ENCODE measurements around the gene SLC25A15. TPM values are rescaled to one million over a fixed set of nuclear protein-coding genes. Genes with fewer than 3 reads are reported as not detected.

The SLC25A15 gene
- total RNA-seq, 1 experiment from 2014 or later: 24.5 TPM

DNA sequence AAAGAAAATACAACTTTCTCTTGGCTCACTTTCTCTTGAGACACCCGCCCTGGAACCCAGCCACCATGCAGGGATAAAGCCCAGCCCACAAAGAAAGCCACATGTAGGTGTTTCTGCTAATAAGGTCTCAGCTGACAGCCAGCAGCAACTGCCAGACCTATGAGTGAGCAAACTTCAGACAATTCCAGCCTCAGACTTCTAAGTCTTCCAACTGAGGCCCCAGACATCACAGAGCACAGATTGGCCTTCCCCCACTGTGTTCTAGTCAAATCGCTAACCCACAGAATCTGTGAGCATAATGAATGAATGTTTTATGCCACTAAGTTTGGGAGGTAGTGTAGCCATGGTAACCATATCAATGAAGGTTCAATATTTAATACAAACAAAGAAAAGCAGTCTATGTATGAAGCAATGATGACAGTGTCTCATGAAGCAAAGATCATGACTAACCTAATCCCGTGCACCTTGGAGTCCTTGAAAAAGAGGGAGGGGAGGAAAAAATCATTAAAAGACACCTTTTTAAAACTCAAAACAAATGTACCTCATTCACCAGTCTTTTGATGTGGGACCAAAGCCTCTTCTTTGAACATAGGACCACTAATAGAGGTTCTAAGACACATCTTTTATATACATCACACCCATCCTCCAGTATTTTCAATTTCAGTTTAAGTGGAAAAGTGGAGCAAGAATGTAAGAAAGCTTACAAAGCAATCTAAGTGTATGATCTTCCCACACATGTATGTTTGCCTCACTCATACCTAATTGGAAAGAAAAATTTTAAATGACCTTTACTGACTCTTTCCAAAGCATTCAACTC is 24.6 kb upstream of the SLC25A15 start:
- ATAC-seq (no peak), DNase-seq (ENCODE audit: low read depth, low spot score) (no peak)
- Histone ChIP-seq H4K20me1 (ENCODE audit: insufficient read depth) (no peaks in the 10 kb centered on the region), H2AFZ (ENCODE audit: low read depth, low read length, poor library complexity, severe bottlenecking) (no peak overlapping the region), H3K9ac (ENCODE audit: low read length) (no peak overlapping the region), H3K79me2 (ENCODE audit: insufficient read depth, low read length) (peaks cover 11% of the 10 kb centered on the region), H3K9me2 (ENCODE audit: insufficient read depth) (no peaks in the 10 kb centered on the region), H3K4me3 (replicated peaks in 1 of 2; ENCODE audit: low read depth in 1 of 2, low read length in 2 of 2) (no peak overlapping the region), H3K36me3 (ENCODE audit: control insufficient read depth in 1 of 2, insufficient read depth in 2 of 2, low read length in 2 of 2) (peaks cover 0 to 15% of the 10 kb centered on the region in 2 experiments; a peak in 2 of 4 replicates), H3K27ac (ENCODE audit: low read depth, low read length) (no peak overlapping the region), H3K4me2 (ENCODE audit: low read length) (no peak overlapping the region), H3K27me3 (ENCODE audit: insufficient read depth, low read length) (no peaks in the 10 kb centered on the region), H3K4me1 (ENCODE audit: control insufficient read depth in 1 of 2, insufficient read depth in 2 of 2, low read length in 2 of 2) (peaks cover 4% of the 10 kb centered on the region in 2 experiments; a peak in 2 of 4 replicates), H3K9me3 (ENCODE audit: control insufficient read depth in 1 of 2, insufficient read depth in 1 of 2, low read depth in 1 of 2, low read length in 2 of 2) (no peaks in the 10 kb centered on the region)
- CTCF ChIA-PET: interaction anchor here (1.4 kb wide), 1 partner anchor 12 kb away, joined by 4 read pairs; no protein-coding TSS in a partner anchor
- intact Hi-C loops (cut with micrococcal nuclease): no loop called here
- no TSS peak for BruUV-seq (replicated peaks)
- RAD21 ChIA-PET (ENCODE audit: low non-redundant PET in 1 of 2, low total read pairs in 2 of 2, uncharacterized antibody in 2 of 2, unreplicated experiment in 2 of 2): no interaction called here
- TF ChIP-seq EZH2 (IDR thresholded peaks at IDR 0.05) (no peak), EZH2phosphoT487 (IDR thresholded peaks at IDR 0.05; ENCODE audit: borderline replicate concordance) (no peak), ELF1 (IDR thresholded peaks at IDR 0.05; ENCODE audit: borderline replicate concordance, low read depth) (no peak), FOSL1 (IDR thresholded peaks at IDR 0.05; ENCODE audit: low read depth) (no peak), CEBPB (IDR thresholded peaks at IDR 0.05; ENCODE audit: low read depth) (no peak), POLR2A (IDR thresholded peaks at IDR 0.05; ENCODE audit: borderline replicate concordance, extremely low read depth, insufficient read depth, insufficient read length) (no peak), POLR2AphosphoS5 (IDR thresholded peaks at IDR 0.05; ENCODE audit: low read depth, low read length) (no peak), MAX (IDR thresholded peaks at IDR 0.05) (no peak), SRF (IDR thresholded peaks at IDR 0.05; ENCODE audit: low read depth) (no peak)
- TF ChIP-seq, protein P1, sequence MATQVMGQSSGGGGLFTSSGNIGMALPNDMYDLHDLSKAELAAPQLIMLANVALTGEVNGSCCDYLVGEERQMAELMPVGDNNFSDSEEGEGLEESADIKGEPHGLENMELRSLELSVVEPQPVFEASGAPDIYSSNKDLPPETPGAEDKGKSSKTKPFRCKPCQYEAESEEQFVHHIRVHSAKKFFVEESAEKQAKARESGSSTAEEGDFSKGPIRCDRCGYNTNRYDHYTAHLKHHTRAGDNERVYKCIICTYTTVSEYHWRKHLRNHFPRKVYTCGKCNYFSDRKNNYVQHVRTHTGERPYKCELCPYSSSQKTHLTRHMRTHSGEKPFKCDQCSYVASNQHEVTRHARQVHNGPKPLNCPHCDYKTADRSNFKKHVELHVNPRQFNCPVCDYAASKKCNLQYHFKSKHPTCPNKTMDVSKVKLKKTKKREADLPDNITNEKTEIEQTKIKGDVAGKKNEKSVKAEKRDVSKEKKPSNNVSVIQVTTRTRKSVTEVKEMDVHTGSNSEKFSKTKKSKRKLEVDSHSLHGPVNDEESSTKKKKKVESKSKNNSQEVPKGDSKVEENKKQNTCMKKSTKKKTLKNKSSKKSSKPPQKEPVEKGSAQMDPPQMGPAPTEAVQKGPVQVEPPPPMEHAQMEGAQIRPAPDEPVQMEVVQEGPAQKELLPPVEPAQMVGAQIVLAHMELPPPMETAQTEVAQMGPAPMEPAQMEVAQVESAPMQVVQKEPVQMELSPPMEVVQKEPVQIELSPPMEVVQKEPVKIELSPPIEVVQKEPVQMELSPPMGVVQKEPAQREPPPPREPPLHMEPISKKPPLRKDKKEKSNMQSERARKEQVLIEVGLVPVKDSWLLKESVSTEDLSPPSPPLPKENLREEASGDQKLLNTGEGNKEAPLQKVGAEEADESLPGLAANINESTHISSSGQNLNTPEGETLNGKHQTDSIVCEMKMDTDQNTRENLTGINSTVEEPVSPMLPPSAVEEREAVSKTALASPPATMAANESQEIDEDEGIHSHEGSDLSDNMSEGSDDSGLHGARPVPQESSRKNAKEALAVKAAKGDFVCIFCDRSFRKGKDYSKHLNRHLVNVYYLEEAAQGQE (IDR thresholded peaks at IDR 0.05; ENCODE audit: low read depth): no peak
- POLR2A ChIA-PET: no interaction called here

All from HCT116 (cell line).